WI38 (cell line): ENCODE data around the gene GATA6.

ENCODE experiments used
- H3K4me3 ChIP-seq: 2 replicates; pipeline ENCODE4 v1.5.1; 2011; ENCODE audit warnings: low read depth, mild to moderate bottlenecking, control low read depth, low read length
- TF ChIP-seq, protein P1 (sequence below): IDR thresholded peaks from 2 replicates; pipeline ENCODE4 v1.5.1; 2012; ENCODE audit warnings: low read depth, mild to moderate bottlenecking, control low read depth, low read length

GATA6 gene

DNA sequence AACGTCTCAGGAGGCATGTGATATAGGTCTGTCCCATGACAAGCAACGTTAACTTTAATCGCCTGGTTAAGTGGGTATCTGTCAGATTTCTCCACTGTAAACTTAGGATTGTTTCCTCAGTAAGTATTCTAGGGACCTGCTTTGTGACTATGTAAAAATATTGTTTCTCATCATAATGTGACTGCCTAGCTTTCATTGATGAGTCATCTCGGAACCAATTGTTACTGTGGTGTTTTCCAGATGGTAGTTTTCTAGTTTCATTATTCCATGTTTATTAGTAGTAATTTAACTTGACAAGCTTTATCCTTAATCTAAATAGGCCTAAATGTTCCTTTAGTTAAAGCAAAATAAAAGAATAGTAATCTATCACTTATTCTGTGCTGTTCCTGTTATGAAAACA, 28.2 kb upstream of the GATA6 start:
- TF ChIP-seq, protein P1, sequence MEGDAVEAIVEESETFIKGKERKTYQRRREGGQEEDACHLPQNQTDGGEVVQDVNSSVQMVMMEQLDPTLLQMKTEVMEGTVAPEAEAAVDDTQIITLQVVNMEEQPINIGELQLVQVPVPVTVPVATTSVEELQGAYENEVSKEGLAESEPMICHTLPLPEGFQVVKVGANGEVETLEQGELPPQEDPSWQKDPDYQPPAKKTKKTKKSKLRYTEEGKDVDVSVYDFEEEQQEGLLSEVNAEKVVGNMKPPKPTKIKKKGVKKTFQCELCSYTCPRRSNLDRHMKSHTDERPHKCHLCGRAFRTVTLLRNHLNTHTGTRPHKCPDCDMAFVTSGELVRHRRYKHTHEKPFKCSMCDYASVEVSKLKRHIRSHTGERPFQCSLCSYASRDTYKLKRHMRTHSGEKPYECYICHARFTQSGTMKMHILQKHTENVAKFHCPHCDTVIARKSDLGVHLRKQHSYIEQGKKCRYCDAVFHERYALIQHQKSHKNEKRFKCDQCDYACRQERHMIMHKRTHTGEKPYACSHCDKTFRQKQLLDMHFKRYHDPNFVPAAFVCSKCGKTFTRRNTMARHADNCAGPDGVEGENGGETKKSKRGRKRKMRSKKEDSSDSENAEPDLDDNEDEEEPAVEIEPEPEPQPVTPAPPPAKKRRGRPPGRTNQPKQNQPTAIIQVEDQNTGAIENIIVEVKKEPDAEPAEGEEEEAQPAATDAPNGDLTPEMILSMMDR, result no peak
- H3K4me3 ChIP-seq, result no peak overlapping the region

DNA sequence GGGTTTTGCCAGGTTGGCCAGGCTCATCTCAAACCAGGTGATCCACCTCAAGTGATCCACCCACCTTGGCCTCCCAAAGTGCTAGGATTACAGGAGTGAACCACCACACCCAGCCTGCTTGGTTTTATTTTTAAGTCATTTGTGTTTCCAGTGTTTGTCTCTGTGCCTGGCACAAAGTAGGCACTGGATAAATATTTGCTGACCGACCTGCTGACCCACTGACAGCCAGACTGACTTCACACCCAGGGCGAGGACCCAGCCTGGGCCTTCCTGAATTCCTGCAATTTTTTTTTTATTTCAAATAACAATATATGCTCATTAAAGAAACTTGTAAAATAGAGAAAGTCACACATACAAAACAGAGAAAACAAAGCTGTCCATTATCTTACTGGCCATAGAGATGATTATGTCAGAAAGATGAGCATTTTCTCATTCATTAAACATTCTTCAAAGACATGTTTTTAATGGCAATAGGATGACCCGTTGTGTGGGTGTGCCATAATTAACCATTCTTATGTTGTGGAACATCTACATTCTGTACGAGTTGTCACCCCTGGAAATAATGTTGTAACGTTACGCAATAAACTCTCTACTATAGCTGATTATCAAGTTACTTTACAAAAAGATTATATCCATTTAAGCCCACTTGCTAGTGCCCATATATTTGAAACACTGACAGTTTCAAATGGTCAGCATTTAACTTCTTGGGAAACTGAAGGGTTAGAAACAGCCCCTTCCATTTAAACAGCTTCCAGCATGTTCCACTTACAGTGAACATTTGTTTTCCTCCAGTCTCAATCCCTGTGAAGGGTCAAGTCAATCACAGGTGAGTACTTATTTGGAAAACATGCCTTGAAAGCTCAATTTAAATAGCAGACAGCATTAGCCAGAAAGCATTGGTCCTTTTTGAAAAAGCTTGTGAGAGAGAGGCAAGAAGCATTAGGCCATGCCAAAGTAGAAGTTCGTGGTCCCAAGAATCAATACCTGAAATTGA, 25.7 kb upstream of the GATA6 start:
- TF ChIP-seq, protein P1, result no peak
- H3K4me3 ChIP-seq, result no peak overlapping the region

DNA sequence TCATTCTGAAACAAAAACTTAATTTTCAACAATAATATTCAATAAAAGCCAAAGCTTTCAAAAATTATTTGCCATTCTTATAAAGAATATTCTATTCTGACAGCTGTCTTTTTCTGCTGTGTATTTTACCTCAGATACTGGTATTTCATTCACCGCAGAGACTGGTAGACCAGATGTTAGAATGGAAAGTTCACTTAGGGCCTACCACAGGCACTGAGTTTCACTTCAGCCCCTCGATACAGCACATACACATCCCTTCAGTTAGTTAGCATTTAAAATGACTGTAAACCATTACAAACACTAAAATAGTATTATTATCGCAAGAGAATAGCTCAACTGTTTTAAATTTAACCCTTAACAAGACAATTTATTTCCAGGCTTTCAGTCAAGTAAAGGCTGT, 24.2 kb upstream of the GATA6 start:
- H3K4me3 ChIP-seq, result no peak overlapping the region
- TF ChIP-seq, protein P1, result no peak

DNA sequence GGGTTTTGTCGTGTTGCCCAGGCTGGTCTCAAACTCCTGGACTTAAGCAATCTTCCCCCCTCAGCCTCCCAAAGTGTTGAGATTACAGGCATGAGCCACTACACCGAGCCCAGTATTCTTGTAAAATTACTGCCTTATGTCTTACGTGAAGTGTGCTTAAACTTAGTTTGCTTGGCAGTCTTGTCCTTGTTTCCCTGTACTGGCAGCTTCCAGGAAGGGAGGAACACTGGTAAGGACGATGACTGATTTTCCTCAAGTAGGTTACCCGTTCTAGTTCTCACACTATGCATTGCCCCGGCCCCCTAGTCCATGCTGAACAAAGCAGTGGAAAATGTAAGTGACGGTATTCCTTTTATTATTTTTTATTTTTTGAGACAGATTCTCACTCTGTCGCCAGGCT, 19.7 kb upstream of the GATA6 start:
- TF ChIP-seq, protein P1, result no peak
- H3K4me3 ChIP-seq, result no peak overlapping the region

DNA sequence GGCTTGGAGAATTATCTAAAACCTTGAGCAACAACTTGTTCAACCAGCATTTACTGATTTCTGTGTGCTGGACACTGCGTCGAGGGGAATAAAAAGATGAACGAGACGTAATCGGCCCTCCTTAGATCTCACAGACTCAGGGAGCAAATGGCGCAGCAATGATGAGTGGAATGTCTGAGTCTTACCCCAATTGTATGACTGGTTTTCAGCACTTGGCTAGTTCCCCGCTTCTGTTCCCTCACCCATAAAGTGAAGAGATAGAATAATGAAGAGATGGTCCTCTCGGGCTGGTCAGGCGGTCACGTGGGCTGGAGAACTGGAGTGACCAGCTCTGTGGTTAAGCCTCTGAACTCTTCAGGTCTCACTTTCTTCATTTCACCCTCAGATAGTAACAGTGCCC, 17.3 kb upstream of the GATA6 start:
- TF ChIP-seq, protein P1, result no peak
- H3K4me3 ChIP-seq, result no peak overlapping the region

DNA sequence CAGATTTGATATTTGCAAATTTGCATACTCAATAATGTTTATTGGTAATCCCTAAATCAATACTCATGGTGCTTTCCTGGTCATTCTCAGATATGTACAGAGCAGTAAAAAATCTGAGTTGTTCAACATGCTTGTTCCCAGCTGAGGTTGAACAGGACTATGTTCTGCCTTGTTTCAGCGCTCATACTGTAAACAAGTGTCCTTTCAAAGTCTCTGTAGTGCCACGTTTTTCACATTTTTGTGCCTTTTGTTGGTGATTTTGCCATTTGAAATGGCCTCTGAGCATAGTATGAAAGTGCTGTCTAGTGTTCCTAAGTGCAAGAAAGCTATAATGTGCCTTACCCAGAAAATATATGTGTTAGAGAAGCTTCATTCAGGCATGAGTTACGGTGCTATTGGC, 16.0 kb upstream of the GATA6 start:
- TF ChIP-seq, protein P1, result no peak
- no peak overlapping the region for H3K4me3 ChIP-seq

DNA sequence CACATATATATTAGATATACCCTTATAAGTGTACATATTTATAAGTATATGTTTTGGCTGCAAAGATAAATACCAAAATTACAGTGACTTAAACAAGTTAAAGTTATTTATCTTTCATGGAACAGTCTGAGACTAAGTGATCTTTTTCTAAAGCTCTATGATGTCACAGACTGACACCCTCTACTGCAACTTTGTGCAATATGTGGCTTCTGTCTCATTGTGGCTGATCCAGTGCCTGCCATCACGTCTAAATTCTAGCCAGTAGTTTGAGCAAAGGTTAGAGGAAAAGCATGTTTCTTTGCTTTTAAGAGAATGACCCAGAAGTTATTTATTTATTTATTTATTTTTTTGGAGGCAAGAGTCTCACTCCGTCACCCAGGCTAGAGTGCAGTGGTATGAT, 13.8 kb upstream of the GATA6 start:
- H3K4me3 ChIP-seq, result no peak overlapping the region
- TF ChIP-seq, protein P1, result no peak
